H1 (cell line): Measurements from ENCODE around the gene TBCB. TPM values are rescaled to one million over a fixed set of nuclear protein-coding genes. Genes with fewer than 3 reads are reported as not detected.
"Not testable (repeated sequence)": the region's sequence is repeated elsewhere in the genome, so short reads cannot be mapped to it uniquely, and the experiment has no call there.

Experiments
- CTCF ChIA-PET: fragments of 300-600 bp; sonication (Branson Sonifier 250); formaldehyde crosslinking; loops from one replicate; lab custom pipeline; 2021; ENCODE audit not compliant: partially characterized antibody; lab: Charles Lee
- POLR2A ChIA-PET: fragments of 300-600 bp; sonication (Branson Sonifier 250); formaldehyde crosslinking; loops from one replicate; lab custom pipeline; 2021; ENCODE audit warnings: inconsistent platforms; ENCODE audit not compliant: partially characterized antibody; lab: Charles Lee
- DNase-seq, 2 experiments: peaks; one replicate each; pipeline versions ENCODE4 v3.0.0 to v3.0.0-alpha.2; 2010 to 2022; ENCODE audit warnings: low spot score in 2 of 2, low read depth in 1 of 2, mixed read lengths in 1 of 2
- FAIRE-seq: peaks from 2 replicates; lab custom pipeline; 2011; peaks lifted over from hg19 to GRCh38; lab: Jason Lieb, UNC
- H2AFZ ChIP-seq: 2 replicates; pipeline ENCODE4 v1.8.1; 2012; ENCODE audit warnings: low read length, inconsistent platforms
- H2AK5ac ChIP-seq: 2 replicates; pipeline ENCODE4 v1.6.1; 2013; ENCODE audit warnings: low read depth, low read length
- H2BK120ac ChIP-seq: replicated peaks from 2 replicates; pipeline ENCODE3; 2013; ENCODE audit warnings: low read depth, low read length, inconsistent platforms
- H2BK12ac ChIP-seq: 2 replicates; pipeline ENCODE4 v1.6.1; 2013; ENCODE audit warnings: low read depth, low read length
- H2BK15ac ChIP-seq: 2 replicates; pipeline ENCODE4 v1.6.1; 2013; ENCODE audit warnings: low read length
- H2BK20ac ChIP-seq: 2 replicates; pipeline ENCODE4 v1.6.1; 2013; ENCODE audit warnings: low read length
- H2BK5ac ChIP-seq: 2 replicates; pipeline ENCODE4 v1.6.1; 2013; ENCODE audit warnings: low read depth, low read length
- H3K14ac ChIP-seq: 2 replicates; pipeline ENCODE4 v1.6.1; 2013; ENCODE audit warnings: inconsistent platforms; ENCODE audit not compliant: insufficient read length
- H3K18ac ChIP-seq: 2 replicates; pipeline ENCODE4 v1.6.1; 2013; ENCODE audit warnings: low read length; ENCODE audit errors: extremely low read depth
- H3K23ac ChIP-seq: 2 replicates; pipeline ENCODE4 v1.6.1; 2013; ENCODE audit warnings: inconsistent platforms; ENCODE audit not compliant: insufficient read length
- H3K23me2 ChIP-seq: 2 replicates; pipeline ENCODE4 v1.6.1; 2013; ENCODE audit warnings: low read depth, low read length
- H3K27ac ChIP-seq: 2 replicates; pipeline ENCODE4 v1.6.1; 2011; ENCODE audit warnings: low read depth, low read length, inconsistent platforms
- H3K27me3 ChIP-seq, 4 experiments: replicated peaks in 1 of 4; 1 replicate in 1 of 4; 2 replicates in 3 of 4; pipeline versions ENCODE4 v1.6.1 to v1.8.1; 2011 to 2013; ENCODE audit warnings: low read length in 3 of 4, mild to moderate bottlenecking in 3 of 4, inconsistent platforms in 2 of 4, mixed read lengths in 2 of 4, moderate library complexity in 1 of 4; ENCODE audit not compliant: control insufficient read depth in 3 of 4, insufficient read depth in 3 of 4; ENCODE audit errors: extremely low read depth in 1 of 4
- H3K36me3 ChIP-seq, 4 experiments: 2 replicates each; pipeline versions ENCODE4 v1.6.1 to v1.8.1; 2011 to 2013; ENCODE audit warnings: mild to moderate bottlenecking in 4 of 4, low read length in 3 of 4, moderate library complexity in 2 of 4, control low read depth in 1 of 4, inconsistent platforms in 1 of 4; ENCODE audit not compliant: insufficient read depth in 4 of 4, control insufficient read depth in 2 of 4
- H3K4ac ChIP-seq: replicated peaks from 2 replicates; pipeline ENCODE3; 2013; ENCODE audit warnings: low read length, low read depth, mixed read lengths, inconsistent platforms; ENCODE audit not compliant: insufficient read length
- H3K4me1 ChIP-seq, 4 experiments: replicated peaks in 1 of 4; 1 replicate in 1 of 4; 2 replicates in 3 of 4; pipeline versions ENCODE4 v1.6.1 to v1.8.1; 2011 to 2013; ENCODE audit warnings: low read length in 3 of 4, inconsistent platforms in 2 of 4, mixed read lengths in 1 of 4; ENCODE audit not compliant: insufficient read depth in 4 of 4, control insufficient read depth in 3 of 4
- H3K4me2 ChIP-seq, 2 experiments: 2 replicates each; pipeline versions ENCODE4 v1.6.1 to v1.8.1; 2011 to 2013; ENCODE audit warnings: low read depth in 2 of 2, low read length in 2 of 2, control low read depth in 1 of 2, inconsistent platforms in 1 of 2, mild to moderate bottlenecking in 1 of 2; ENCODE audit not compliant: insufficient read depth in 1 of 2
- H3K4me3 ChIP-seq, 4 experiments: fragments of 200-600, 300-600 bp in 1 of 4; sonication (generic), shearing (Covaris generic), sonication (Bioruptor Twin) in 1 of 4; 2 replicates each; pipeline versions ENCODE4 v1.5.1 to v1.8.1; 2011 to 2016; ENCODE audit warnings: low read length in 4 of 4, low read depth in 3 of 4, control low read depth in 2 of 4, inconsistent platforms in 2 of 4, mild to moderate bottlenecking in 2 of 4, mixed read lengths in 1 of 4, moderate library complexity in 1 of 4; ENCODE audit not compliant: insufficient read depth in 2 of 4; ENCODE audit errors: extremely low read depth in 1 of 4
- H3K56ac ChIP-seq: replicated peaks from 2 replicates; pipeline ENCODE3; 2013; ENCODE audit warnings: low read depth, mild to moderate bottlenecking, mixed read lengths, low read length, inconsistent platforms; ENCODE audit not compliant: insufficient read length
- H3K79me1 ChIP-seq: 2 replicates; pipeline ENCODE4 v1.6.1; 2013; ENCODE audit warnings: low read depth, low read length, control low read depth
- H3K79me2 ChIP-seq, 2 experiments: 2 replicates each; pipeline versions ENCODE4 v1.6.1 to v1.8.1; 2012 to 2013; ENCODE audit warnings: low read length in 2 of 2, mild to moderate bottlenecking in 2 of 2, inconsistent platforms in 1 of 2; ENCODE audit not compliant: insufficient read depth in 2 of 2, control insufficient read depth in 1 of 2
- H3K9ac ChIP-seq, 4 experiments: replicated peaks in 1 of 4; 1 replicate in 1 of 4; 2 replicates in 3 of 4; pipeline versions ENCODE4 v1.6.1 to v1.8.1; 2011 to 2013; ENCODE audit warnings: low read depth in 3 of 4, low read length in 3 of 4, control low read depth in 2 of 4, mild to moderate bottlenecking in 2 of 4, moderate library complexity in 2 of 4, inconsistent platforms in 1 of 4; ENCODE audit errors: extremely low read depth in 1 of 4
- H3K9me3 ChIP-seq, 2 experiments: 2 replicates each; pipeline versions ENCODE4 v1.6.1 to v1.8.1; 2012 to 2013; ENCODE audit warnings: mild to moderate bottlenecking in 2 of 2, moderate library complexity in 2 of 2, control low read depth in 1 of 2, inconsistent platforms in 1 of 2, low read depth in 1 of 2, low read length in 1 of 2, mixed read lengths in 1 of 2; ENCODE audit not compliant: insufficient read depth in 2 of 2
- H4K20me1 ChIP-seq, 2 experiments: replicated peaks in 1 of 2; 2 replicates each; pipeline versions ENCODE3 to v1.8.1; 2011 to 2013; ENCODE audit warnings: inconsistent platforms in 2 of 2, low read length in 2 of 2, mild to moderate bottlenecking in 1 of 2; ENCODE audit not compliant: insufficient read depth in 2 of 2, control insufficient read depth in 1 of 2
- H4K5ac ChIP-seq: 2 replicates; pipeline ENCODE4 v1.6.1; 2013; ENCODE audit warnings: low read length, low read depth, mixed read lengths, inconsistent platforms; ENCODE audit not compliant: insufficient read length
- H4K8ac ChIP-seq: 2 replicates; pipeline ENCODE4 v1.8.0; 2013; ENCODE audit warnings: mild to moderate bottlenecking, moderate library complexity, low read length, inconsistent platforms; ENCODE audit not compliant: insufficient read depth; ENCODE audit errors: extremely low read depth
- H4K91ac ChIP-seq: replicated peaks from 2 replicates; pipeline ENCODE3; 2013; ENCODE audit warnings: low read length, mixed read lengths, inconsistent platforms; ENCODE audit not compliant: insufficient read length
- BRCA1 ChIP-seq: IDR thresholded peaks from 2 replicates; pipeline ENCODE4 v1.6.1; 2012; ENCODE audit warnings: low read depth, low read length, improper control_type of control experiment
- CTBP2 ChIP-seq: IDR thresholded peaks from 2 replicates; pipeline ENCODE4 v1.7.0; 2011; ENCODE audit warnings: borderline replicate concordance, mild to moderate bottlenecking, moderate library complexity, mixed read lengths, low read length; ENCODE audit not compliant: insufficient read depth, insufficient read length
- JUND ChIP-seq: IDR thresholded peaks from 2 replicates; pipeline ENCODE4 v1.6.1; 2011; ENCODE audit warnings: mild to moderate bottlenecking, improper control_type of control experiment, low read length
- NANOG ChIP-seq: IDR thresholded peaks from 2 replicates; pipeline ENCODE4 v1.6.1; 2011; ENCODE audit warnings: low read length, low read depth, mild to moderate bottlenecking, inconsistent platforms; ENCODE audit not compliant: insufficient read depth, poor library complexity, severe bottlenecking
- RFX5 ChIP-seq: IDR thresholded peaks from 2 replicates; pipeline ENCODE4 v1.6.1; 2011; ENCODE audit warnings: low read depth, low read length, improper control_type of control experiment, borderline replicate concordance
- WGBS, 2 experiments: shearing (Covaris generic) in 1 of 2; methylation state at CpG; one replicate each; pipeline versions ENCODE4 v1.1.6 to v1.1.7; 2013 to 2015; ENCODE audit warnings: low lambda C conversion rate in 2 of 2, mixed read lengths in 2 of 2, inconsistent platforms in 1 of 2, low coverage in 1 of 2, missing lambda C conversion rate in 1 of 2; ENCODE audit not compliant: insufficient replicate concordance in 2 of 2, insufficient coverage in 1 of 2, insufficient read length in 1 of 2; ENCODE audit errors: extremely low coverage in 1 of 2, missing lambda C conversion rate in 1 of 2; 5-methylcytosine and 5-hydroxymethylcytosine counted together
- polyA plus RNA-seq, 7 experiments: library from polyadenylated mRNA; depleted of rRNA in 3 of 7; stranded (reverse) in 5 of 7; unstranded in 2 of 7; fragments of >200 nt in 5 of 7; fragments of 200-250 nt in 2 of 7; gene quantifications; 1 replicate in 5 of 7; 2 replicates in 1 of 7; 4 replicates in 1 of 7; pipeline versions ENCODE4 v1.2.1 to v1.2.3, GENCODE V29; 2011 to 2013; ENCODE audit warnings: missing spikeins in 2 of 7, mixed read lengths in 2 of 7
- total RNA-seq: library from RNA; stranded (reverse); fragmentation: NEBNext Ultra II Directional; extraction: Animal tissue kit (Norgen Biotek cat#: 25700); gene quantifications from 2 replicates; pipeline ENCODE4 v1.2.1, GENCODE V29; 2021
- TF ChIP-seq, protein P1 (sequence below), 3 experiments: IDR thresholded peaks; 1 replicate in 2 of 3; 2 replicates in 1 of 3; pipeline versions ENCODE4 v1.5.1 to v1.6.1; 2011; ENCODE audit warnings: low read length in 3 of 3, mild to moderate bottlenecking in 3 of 3, inconsistent platforms in 2 of 3, low read depth in 1 of 3, moderate library complexity in 1 of 3; ENCODE audit not compliant: insufficient read depth in 1 of 3; ENCODE audit errors: control extremely low read depth in 1 of 3

The TBCB gene
- total and polyA plus RNA-seq, 2 of the 8 experiments (the other 6 are each of a cell fraction or from before 2014, with no cell fraction given) = 153 to 286 TPM

DNA sequence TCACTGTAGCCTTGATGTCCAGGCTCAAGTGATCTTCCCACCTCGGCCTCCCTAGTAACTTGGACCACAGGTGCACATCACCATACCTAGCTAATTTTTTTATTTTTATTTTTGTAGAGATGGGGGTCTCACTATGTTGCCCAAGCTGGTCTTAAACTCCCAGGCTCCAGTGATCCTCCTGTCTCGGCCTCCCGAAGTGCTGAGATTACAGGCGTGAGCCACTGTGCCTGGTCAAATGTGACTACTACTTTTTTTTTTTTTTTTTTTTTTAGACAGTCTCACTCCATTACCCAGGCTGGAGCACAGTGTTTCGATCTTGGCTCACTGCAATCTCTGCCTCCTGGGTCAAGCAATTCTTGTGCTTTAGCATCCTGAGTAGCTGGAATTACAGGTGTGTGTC is 57.6 kb downstream of the TBCB start (continued):
- TF ChIP-seq, protein P1, sequence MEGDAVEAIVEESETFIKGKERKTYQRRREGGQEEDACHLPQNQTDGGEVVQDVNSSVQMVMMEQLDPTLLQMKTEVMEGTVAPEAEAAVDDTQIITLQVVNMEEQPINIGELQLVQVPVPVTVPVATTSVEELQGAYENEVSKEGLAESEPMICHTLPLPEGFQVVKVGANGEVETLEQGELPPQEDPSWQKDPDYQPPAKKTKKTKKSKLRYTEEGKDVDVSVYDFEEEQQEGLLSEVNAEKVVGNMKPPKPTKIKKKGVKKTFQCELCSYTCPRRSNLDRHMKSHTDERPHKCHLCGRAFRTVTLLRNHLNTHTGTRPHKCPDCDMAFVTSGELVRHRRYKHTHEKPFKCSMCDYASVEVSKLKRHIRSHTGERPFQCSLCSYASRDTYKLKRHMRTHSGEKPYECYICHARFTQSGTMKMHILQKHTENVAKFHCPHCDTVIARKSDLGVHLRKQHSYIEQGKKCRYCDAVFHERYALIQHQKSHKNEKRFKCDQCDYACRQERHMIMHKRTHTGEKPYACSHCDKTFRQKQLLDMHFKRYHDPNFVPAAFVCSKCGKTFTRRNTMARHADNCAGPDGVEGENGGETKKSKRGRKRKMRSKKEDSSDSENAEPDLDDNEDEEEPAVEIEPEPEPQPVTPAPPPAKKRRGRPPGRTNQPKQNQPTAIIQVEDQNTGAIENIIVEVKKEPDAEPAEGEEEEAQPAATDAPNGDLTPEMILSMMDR (IDR thresholded peaks at IDR 0.05; ENCODE audit: control extremely low read depth in 1 of 3, insufficient read depth in 1 of 3, low read depth in 1 of 3, low read length in 3 of 3) = no peak
- no peak for TF ChIP-seq CTBP2
- no peak for TF ChIP-seq JUND
- TF ChIP-seq RFX5 = no peak
- no peak for TF ChIP-seq BRCA1
- no peak for TF ChIP-seq NANOG

DNA sequence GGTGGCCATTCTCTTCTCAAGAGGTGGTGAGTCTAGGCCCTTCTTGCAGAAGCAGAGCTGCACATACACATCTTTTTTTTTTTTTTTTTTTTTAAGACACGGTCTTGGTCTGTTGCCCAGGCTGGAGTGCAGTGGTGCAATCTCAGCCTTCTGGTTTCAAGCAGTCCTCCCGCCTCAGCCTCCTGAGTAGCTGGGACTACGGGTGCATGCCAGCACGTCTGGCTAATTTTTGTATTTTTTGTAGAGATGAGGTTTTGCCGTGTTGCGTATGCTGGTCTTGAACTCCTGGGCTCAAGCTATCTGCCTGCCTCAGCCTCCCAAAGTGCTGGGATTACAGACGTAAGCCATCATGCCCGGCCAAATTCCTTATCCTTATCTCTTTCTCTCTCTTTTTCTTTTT is 58.6 kb downstream of the TBCB start:
- WGBS, 2 experiments = 86% methylated on average over 7 of the region's 8 CpGs; no CpG with 5 or more reads in 1 of the 2 experiments
- not testable (repeated sequence) for H2BK20ac ChIP-seq, H3K9ac ChIP-seq, H2BK120ac ChIP-seq, H3K56ac ChIP-seq, H3K23me2 ChIP-seq, H3K27me3 ChIP-seq, H3K79me1 ChIP-seq, H4K20me1 ChIP-seq, H3K4ac ChIP-seq, H4K8ac ChIP-seq, H2BK5ac ChIP-seq, H3K4me2 ChIP-seq, H2BK15ac ChIP-seq, H2AFZ ChIP-seq, H3K18ac ChIP-seq, H3K4me1 ChIP-seq, H3K36me3 ChIP-seq, H3K9me3 ChIP-seq, H4K91ac ChIP-seq, H2BK12ac ChIP-seq, FAIRE-seq, H3K79me2 ChIP-seq, H3K4me3 ChIP-seq, H4K5ac ChIP-seq, DNase-seq, H3K23ac ChIP-seq, H3K27ac ChIP-seq, H2AK5ac ChIP-seq, H3K14ac ChIP-seq
- CTCF ChIA-PET = interaction anchor here (0.6 to 13.5 kb wide), 3 partner anchors 8 to 197 kb away, joined by 3 to 157 read pairs (median 7); no protein-coding TSS in a partner anchor
- POLR2A ChIA-PET = interaction anchor here (1.1 to 5.8 kb wide), 3 partner anchors 30 to 46 kb away, joined by 3 to 36 read pairs (median 8); partner anchors contain the start of genes ZNF146 and ZNF565
